ENCODE data around the gene ZFAND3.

DNA sequence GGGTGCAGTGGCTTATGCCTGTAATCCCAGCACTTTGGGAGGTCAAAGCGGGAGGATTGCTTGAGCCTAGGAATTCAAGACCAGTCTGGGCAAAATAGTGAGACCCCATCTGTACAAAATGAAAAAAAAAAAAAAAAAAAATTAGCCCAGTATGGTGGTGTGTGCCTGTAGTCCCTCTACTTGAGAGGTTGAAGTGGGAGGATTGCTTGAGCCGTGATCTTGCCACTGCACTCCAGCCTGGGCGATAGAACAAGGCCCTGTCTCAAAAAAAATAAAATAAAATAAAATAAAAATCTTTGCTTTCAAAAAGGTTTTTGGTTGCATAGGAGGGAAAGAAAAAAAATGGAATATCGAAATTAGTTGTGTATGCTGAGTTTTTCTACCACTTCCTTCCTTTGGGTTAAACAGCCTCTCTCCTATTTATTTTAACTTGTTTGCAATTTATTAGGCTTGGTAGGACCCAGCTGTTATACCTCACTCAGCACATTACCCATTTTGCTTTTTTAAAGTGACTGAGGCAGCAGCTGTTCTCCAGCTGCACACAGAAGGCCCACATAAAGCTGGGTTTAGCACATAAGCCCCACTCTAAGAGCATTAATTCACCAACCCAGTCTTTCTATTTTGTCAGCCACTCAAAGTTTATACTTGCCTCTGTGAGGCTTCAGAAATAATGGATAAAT lies 152.3 kb downstream of the ZFAND3 start:
- TF ChIP-seq CTCF (IDR thresholded peaks at IDR 0.05; ENCODE audit: low read length) (no peak), EZH2 (IDR thresholded peaks at IDR 0.05; ENCODE audit: borderline replicate concordance, low read length) (no peak)

Measured in OCI-LY1 (cell line).